ENCODE results near the gene XPNPEP1. TPM values are rescaled to one million over a fixed set of nuclear protein-coding genes. Genes with fewer than 3 reads are reported as not detected.

Gene XPNPEP1
- total and polyA plus RNA-seq, 2 donors from 2014 or later: 34.4 to 62.4 TPM

GRCh38 chr10:109875828-109876821, 47.2 kb downstream of the XPNPEP1 start:
- H3K9me3 ChIP-seq (ENCODE audit: control insufficient read depth in 2 of 3, insufficient read depth in 1 of 3, low read length in 3 of 3): no peaks in the 10 kb centered on the region
- H3K27me3 ChIP-seq (ENCODE audit: control insufficient read depth, insufficient read depth, low read length): no peaks in the 10 kb centered on the region
- FAIRE-seq (no peak), DNase-seq (peak in 1 of 5 donors; percentile 14)
- peaks cover 0 to 38% (median 27%) of the 10 kb centered on the region in 3 donors for H3K36me3 ChIP-seq (ENCODE audit: control insufficient read depth in 2 of 3, insufficient read depth in 3 of 3, low read length in 3 of 3)
- intact Hi-C loops (cut with DNase I): no loop called here
- H3K27ac ChIP-seq (ENCODE audit: low read depth in 2 of 2, low read length in 2 of 2): no peak overlapping the region
- no peak for TF ChIP-seq CTCF (IDR thresholded peaks at IDR 0.05; ENCODE audit: borderline replicate concordance, extremely low read depth, insufficient read depth)
- H3K9ac ChIP-seq (ENCODE audit: low read length in 3 of 3): no peak overlapping the region
- no peaks in the 10 kb centered on the region for H3K4me1 ChIP-seq (ENCODE audit: control insufficient read depth in 2 of 3, insufficient read depth in 2 of 3, low read depth in 1 of 3, low read length in 3 of 3)
- H3K4me3 ChIP-seq (ENCODE audit: low read length in 3 of 3): no peak overlapping the region

- intact Hi-C loops (cut with DNase I): no loop called here
- no peaks in the 10 kb centered on the region for H3K9me3 ChIP-seq (ENCODE audit: control insufficient read depth in 2 of 3, insufficient read depth in 1 of 3, low read length in 3 of 3)
- no peaks in the 10 kb centered on the region for H3K4me1 ChIP-seq (ENCODE audit: control insufficient read depth in 2 of 3, insufficient read depth in 2 of 3, low read depth in 1 of 3, low read length in 3 of 3)
- DNase-seq: peak in 2 of 5 donors; percentile 13 to 70
- FAIRE-seq: no peak
- no peak for TF ChIP-seq CTCF (IDR thresholded peaks at IDR 0.05; ENCODE audit: borderline replicate concordance, extremely low read depth, insufficient read depth)
- H3K36me3 ChIP-seq (ENCODE audit: control insufficient read depth in 2 of 3, insufficient read depth in 3 of 3, low read length in 3 of 3): peaks cover 0 to 31% (median 27%) of the 10 kb centered on the region in 3 donors
- H3K27me3 ChIP-seq (ENCODE audit: control insufficient read depth, insufficient read depth, low read length): no peaks in the 10 kb centered on the region
- H3K4me3 ChIP-seq (ENCODE audit: low read length in 3 of 3): no peak overlapping the region
- no peak overlapping the region for H3K27ac ChIP-seq (ENCODE audit: low read depth in 2 of 2, low read length in 2 of 2)
- H3K9ac ChIP-seq (ENCODE audit: low read length in 3 of 3): no peak overlapping the region
These were observed 48.2 kb downstream of the XPNPEP1 start for GRCh38 chr10:109875151-109875568.

- DNase-seq: peak in 1 of 5 donors; percentile 21
- Histone ChIP-seq H3K27ac (ENCODE audit: low read depth in 2 of 2, low read length in 2 of 2) (no peak overlapping the region), H3K9ac (ENCODE audit: low read length in 3 of 3) (no peak overlapping the region), H3K36me3 (ENCODE audit: control insufficient read depth in 2 of 3, insufficient read depth in 3 of 3, low read length in 3 of 3) (peaks cover 0 to 16% (median 10%) of the 10 kb centered on the region in 3 donors), H3K9me3 (ENCODE audit: control insufficient read depth in 2 of 3, insufficient read depth in 1 of 3, low read length in 3 of 3) (no peaks in the 10 kb centered on the region), H3K4me1 (ENCODE audit: control insufficient read depth in 2 of 3, insufficient read depth in 2 of 3, low read depth in 1 of 3, low read length in 3 of 3) (peaks cover 0 to 10% (median 7%) of the 10 kb centered on the region in 3 donors), H3K27me3 (ENCODE audit: control insufficient read depth, insufficient read depth, low read length) (no peaks in the 10 kb centered on the region), H3K4me3 (ENCODE audit: low read length in 3 of 3) (no peak overlapping the region)
- no peak for TF ChIP-seq CTCF (IDR thresholded peaks at IDR 0.05; ENCODE audit: borderline replicate concordance, extremely low read depth, insufficient read depth)
- no peak for FAIRE-seq
- intact Hi-C loops (cut with DNase I): no loop called here
These were observed 51.8 kb downstream of the XPNPEP1 start for GRCh38 chr10:109871476-109871875.

Data from kidney (tissue), 14 donors.